H54 (cell line): ENCODE measurements around the gene MGLL.

ENCODE experiments used
- DNase-seq: peaks from one replicate; pipeline ENCODE4 v3.0.0; 2011; ENCODE audit warnings: low spot score, mixed read lengths; ENCODE audit not compliant: insufficient read length
- FAIRE-seq: peaks from 3 replicates; lab custom pipeline; 2011; peaks lifted over from hg19 to GRCh38; lab: Jason Lieb, UNC
- POLR2A ChIP-seq: IDR thresholded peaks from 2 replicates; pipeline ENCODE4 v1.6.1; 2011; ENCODE audit warnings: low read depth, mild to moderate bottlenecking, low read length

The MGLL gene

GRCh38 chr3:127717357-127718244 lies 104.7 kb downstream of the MGLL start:
- no peak for TF ChIP-seq POLR2A
- no peak for DNase-seq
- FAIRE-seq, result no peak

DNA sequence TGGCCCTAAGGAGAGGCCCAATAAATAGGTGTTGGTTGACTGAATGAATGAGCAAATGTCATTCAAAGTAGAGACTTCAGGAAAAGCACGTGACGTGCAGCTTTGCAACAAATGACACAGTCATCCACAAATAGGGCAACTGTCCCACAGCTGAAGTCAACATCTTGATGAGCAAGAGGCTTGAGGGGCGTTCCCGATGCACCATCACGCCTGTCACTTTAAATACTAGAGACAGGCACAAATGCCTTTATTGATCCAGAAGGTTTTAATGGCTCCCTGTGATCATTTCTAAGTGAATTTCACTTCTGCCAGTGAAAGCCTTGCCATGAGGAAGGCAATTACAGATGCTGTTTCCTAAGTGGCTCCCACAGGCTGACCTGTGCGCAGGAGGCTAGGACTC lies 105.9 kb downstream of the MGLL start:
- no peak for FAIRE-seq
- no peak for DNase-seq
- no peak for TF ChIP-seq POLR2A

- FAIRE-seq (no peak), DNase-seq (no peak)
- TF ChIP-seq POLR2A, result no peak
Measured at GRCh38 chr3:127715532-127715931, 106.8 kb downstream of the MGLL start.

DNA sequence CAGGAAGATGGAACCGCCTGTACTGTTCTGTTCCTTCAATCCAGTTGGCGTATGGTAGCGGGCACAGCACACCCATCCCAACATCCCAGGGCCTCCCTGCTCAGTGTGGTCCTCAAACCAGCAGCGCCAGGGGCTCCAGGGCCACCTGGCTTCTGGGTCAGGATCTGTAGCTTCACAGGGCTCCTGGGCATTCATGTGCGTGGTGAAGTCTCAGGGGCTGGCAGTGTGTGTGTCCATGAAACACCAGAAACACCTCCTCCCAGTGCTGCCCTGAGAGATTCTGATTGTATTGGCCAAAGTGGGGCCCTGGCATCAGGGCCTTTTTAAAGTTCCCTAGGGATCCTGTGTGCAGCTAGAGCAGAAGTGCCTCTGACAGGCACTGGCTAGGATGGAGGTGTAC lies 107.4 kb downstream of the MGLL start:
- DNase-seq, result no peak
- TF ChIP-seq POLR2A, result no peak
- FAIRE-seq, result no peak

- FAIRE-seq, result no peak
Measured at GRCh38 chr3:127714125-127714571, 108.2 kb downstream of the MGLL start.

GRCh38 chr3:127712881-127713771 lies 109.2 kb downstream of the MGLL start:
- no peak for TF ChIP-seq POLR2A
- DNase-seq (no peak), FAIRE-seq (no peak)

More at GRCh38 chr3:127714125-127714571, 108.2 kb downstream of the MGLL start:
- no peak for DNase-seq
- no peak for TF ChIP-seq POLR2A

- DNase-seq (no peak), FAIRE-seq (no peak)
- no peak for TF ChIP-seq POLR2A
Measured at GRCh38 chr3:127712461-127712860, 109.9 kb downstream of the MGLL start.

- FAIRE-seq, result no peak
- no peak for DNase-seq
- TF ChIP-seq POLR2A, result no peak
Measured at GRCh38 chr3:127711896-127712295, 110.4 kb downstream of the MGLL start.

DNA sequence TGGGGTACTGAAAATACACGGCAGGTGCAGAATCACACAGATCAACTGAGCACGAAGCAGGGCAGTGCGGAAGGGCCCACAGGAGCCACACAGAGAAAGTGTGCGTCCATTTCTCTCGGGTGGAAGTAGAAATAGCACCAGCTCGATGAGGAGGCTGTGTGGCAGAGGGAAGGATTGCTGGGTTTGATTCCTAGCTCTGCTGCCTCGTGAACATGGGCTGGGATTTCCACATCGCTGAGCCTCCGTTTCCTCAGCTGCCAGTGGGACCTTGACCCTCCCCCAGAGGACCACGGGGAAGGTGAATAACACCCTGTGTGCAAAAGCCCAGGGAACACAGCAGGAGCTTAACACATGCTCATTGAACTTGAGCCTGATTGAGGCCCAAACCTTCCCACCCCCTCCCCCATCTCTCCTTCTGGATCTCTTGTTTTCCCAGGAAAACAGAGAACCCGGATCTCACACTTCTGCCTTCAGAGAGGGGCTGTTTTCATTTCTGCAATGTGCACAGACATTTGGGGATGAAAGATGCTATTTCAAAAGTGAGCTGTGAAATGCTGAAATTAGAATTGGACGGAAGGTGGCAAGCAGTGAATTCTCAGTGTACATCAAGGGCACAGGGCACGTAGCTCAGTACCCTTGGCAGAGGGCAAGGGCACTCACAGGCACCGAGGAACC lies 111.2 kb downstream of the MGLL start:
- no peak for TF ChIP-seq POLR2A
- DNase-seq (no peak), FAIRE-seq (no peak)

GRCh38 chr3:127710155-127710941 lies 112.0 kb downstream of the MGLL start:
- no peak for TF ChIP-seq POLR2A
- FAIRE-seq (no peak), DNase-seq (no peak)

- TF ChIP-seq POLR2A, result no peak
- FAIRE-seq (no peak), DNase-seq (no peak)
Measured at GRCh38 chr3:127709320-127710060, 112.8 kb downstream of the MGLL start.

DNA sequence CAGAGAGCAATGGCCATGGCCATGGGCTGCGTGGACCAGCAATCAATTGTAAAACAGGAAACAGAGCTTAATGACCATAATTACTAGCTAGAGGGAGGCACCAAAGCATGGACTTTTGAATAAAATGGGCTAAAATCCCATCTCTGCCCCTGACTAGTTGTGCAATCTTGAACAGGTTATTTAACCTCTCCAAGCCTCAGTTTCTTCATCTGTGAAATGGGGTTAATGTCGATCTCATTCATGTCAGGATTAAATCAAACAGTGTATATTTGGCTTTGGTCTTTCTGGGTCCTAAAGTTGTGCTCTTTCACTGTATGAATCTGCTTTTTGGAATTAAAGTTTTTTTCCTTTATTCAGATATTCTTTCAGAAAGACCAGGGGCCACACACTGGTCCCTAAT lies 113.5 kb downstream of the MGLL start:
- FAIRE-seq (no peak), DNase-seq (no peak)
- no peak for TF ChIP-seq POLR2A
